Measurements from ENCODE around the gene EMID1. TPM values are rescaled to one million over a fixed set of nuclear protein-coding genes. Genes with fewer than 3 reads are reported as not detected.

Gene EMID1
- total RNA-seq, 1 donor from 2014 or later = 10.4 TPM

GRCh38 chr22:29254286-29254660, 48.6 kb downstream of the EMID1 start:
- no peaks in the 10 kb centered on the region for H3K4me1 Mint-ChIP-seq
- DNase-seq (ENCODE audit: low read depth, low spot score) = no peak
- H3K36me3 Mint-ChIP-seq (ENCODE audit: low read depth) = no peaks in the 10 kb centered on the region
- no peaks in the 10 kb centered on the region for H3K27me3 Mint-ChIP-seq (ENCODE audit: low read depth)
- H3K9me3 Mint-ChIP-seq = no peaks in the 10 kb centered on the region
- no peak for TF ChIP-seq CTCF (conservative IDR thresholded peaks at IDR 0.05)
- H3K4me3 Mint-ChIP-seq = no peak overlapping the region
- no peak overlapping the region for H3K27ac Mint-ChIP-seq (ENCODE audit: unreplicated experiment)

GRCh38 chr22:29255064-29255621, 49.4 kb downstream of the EMID1 start:
- no peak for DNase-seq (ENCODE audit: low read depth, low spot score)
- Mint-ChIP-seq H3K27me3 (ENCODE audit: low read depth) (no peaks in the 10 kb centered on the region), H3K4me3 (no peak overlapping the region)

GRCh38 chr22:29256606-29257325, 51.1 kb downstream of the EMID1 start:
- H3K36me3 Mint-ChIP-seq (ENCODE audit: low read depth) = no peaks in the 10 kb centered on the region
- H3K9me3 Mint-ChIP-seq = no peaks in the 10 kb centered on the region
- no peak for TF ChIP-seq CTCF (conservative IDR thresholded peaks at IDR 0.05)
- no peaks in the 10 kb centered on the region for H3K27me3 Mint-ChIP-seq (ENCODE audit: low read depth)
- no peaks in the 10 kb centered on the region for H3K4me1 Mint-ChIP-seq
- DNase-seq (ENCODE audit: low read depth, low spot score) = no peak
- H3K4me3 Mint-ChIP-seq = no peak overlapping the region
- H3K27ac Mint-ChIP-seq (ENCODE audit: unreplicated experiment) = no peak overlapping the region

More at GRCh38 chr22:29255064-29255621, 49.4 kb downstream of the EMID1 start:
- Mint-ChIP-seq H3K27ac (ENCODE audit: unreplicated experiment) (no peak overlapping the region), H3K4me1 (no peaks in the 10 kb centered on the region), H3K36me3 (ENCODE audit: low read depth) (no peaks in the 10 kb centered on the region), H3K9me3 (no peaks in the 10 kb centered on the region)
- TF ChIP-seq CTCF (conservative IDR thresholded peaks at IDR 0.05) = no peak

- no peaks in the 10 kb centered on the region for H3K9me3 Mint-ChIP-seq
- peak overlapping the region; percentile 18 for H3K4me3 Mint-ChIP-seq
- no peaks in the 10 kb centered on the region for H3K27me3 Mint-ChIP-seq (ENCODE audit: low read depth)
- no peak overlapping the region for H3K27ac Mint-ChIP-seq (ENCODE audit: unreplicated experiment)
- no peaks in the 10 kb centered on the region for H3K36me3 Mint-ChIP-seq (ENCODE audit: low read depth)
- no peak for DNase-seq (ENCODE audit: low read depth, low spot score)
- TF ChIP-seq CTCF (conservative IDR thresholded peaks at IDR 0.05) = no peak
- no peaks in the 10 kb centered on the region for H3K4me1 Mint-ChIP-seq
Observed at GRCh38 chr22:29257751-29258181, 52.1 kb downstream of the EMID1 start.

GRCh38 chr22:29258407-29259252, 52.9 kb downstream of the EMID1 start:
- Mint-ChIP-seq H3K4me1 (no peaks in the 10 kb centered on the region), H3K27me3 (ENCODE audit: low read depth) (no peaks in the 10 kb centered on the region), H3K36me3 (ENCODE audit: low read depth) (no peaks in the 10 kb centered on the region), H3K4me3 (peak overlapping the region; percentile 18), H3K27ac (ENCODE audit: unreplicated experiment) (no peak overlapping the region), H3K9me3 (no peaks in the 10 kb centered on the region)
- DNase-seq (ENCODE audit: low read depth, low spot score) = no peak
- TF ChIP-seq CTCF (conservative IDR thresholded peaks at IDR 0.05) = no peak
